H9 (cell line): Measurements from ENCODE around the gene CCNL1. TPM values are rescaled to one million over a fixed set of nuclear protein-coding genes. Genes with fewer than 3 reads are reported as not detected.
A peak's percentile ranks its signal among the peaks of the same experiment; 100 is the strongest.

ENCODE experiments used
- DNase-seq: peaks from one replicate; pipeline ENCODE4 v3.0.0-alpha.2; 2017
- H2AFZ ChIP-seq: one replicate; pipeline ENCODE4 v1.6.1; 2013; ENCODE audit warnings: mild to moderate bottlenecking, low read length, control low read depth, moderate library complexity
- H2AK5ac ChIP-seq: 2 replicates; pipeline ENCODE4 v1.6.1; 2013; ENCODE audit warnings: low read length, control low read depth, mixed read lengths; ENCODE audit not compliant: insufficient read length
- H2BK120ac ChIP-seq: one replicate; pipeline ENCODE4 v1.6.1; 2013; ENCODE audit warnings: low read depth, mild to moderate bottlenecking, low read length, control low read depth, inconsistent platforms; ENCODE audit not compliant: poor library complexity, severe bottlenecking
- H2BK12ac ChIP-seq: 2 replicates; pipeline ENCODE4 v1.6.1; 2013; ENCODE audit warnings: low read length, control low read depth, mixed read lengths, low read depth; ENCODE audit not compliant: insufficient read length
- H2BK15ac ChIP-seq: 2 replicates; pipeline ENCODE4 v1.6.1; 2013; ENCODE audit warnings: low read depth, low read length, control low read depth
- H2BK20ac ChIP-seq: one replicate; pipeline ENCODE4 v1.6.1; 2013; ENCODE audit warnings: low read depth, mild to moderate bottlenecking, low read length, control low read depth, inconsistent platforms; ENCODE audit not compliant: poor library complexity, severe bottlenecking
- H2BK5ac ChIP-seq: 2 replicates; pipeline ENCODE4 v1.6.1; 2013; ENCODE audit warnings: low read length, control low read depth, mixed read lengths; ENCODE audit not compliant: insufficient read length
- H3K14ac ChIP-seq: 2 replicates; pipeline ENCODE4 v1.6.1; 2013; ENCODE audit warnings: low read length, control low read depth; ENCODE audit not compliant: insufficient read depth
- H3K18ac ChIP-seq: 2 replicates; pipeline ENCODE4 v1.6.1; 2013; ENCODE audit warnings: low read depth, mild to moderate bottlenecking, mixed read lengths, low read length, control low read depth; ENCODE audit not compliant: insufficient read length
- H3K23ac ChIP-seq: 2 replicates; pipeline ENCODE4 v1.6.1; 2013; ENCODE audit warnings: low read length, control low read depth, mixed read lengths, low read depth; ENCODE audit not compliant: insufficient read length
- H3K23me2 ChIP-seq: 2 replicates; pipeline ENCODE4 v1.6.1; 2013; ENCODE audit warnings: low read depth, mild to moderate bottlenecking, mixed read lengths, low read length, control low read depth; ENCODE audit not compliant: insufficient read length, poor library complexity, severe bottlenecking
- H3K27ac ChIP-seq: 2 replicates; pipeline ENCODE4 v1.5.1; 2013; ENCODE audit warnings: low read length, control low read depth, mixed read lengths, low read depth; ENCODE audit not compliant: insufficient read length
- H3K27me3 ChIP-seq: 2 replicates; pipeline ENCODE4 v1.6.1; 2013; ENCODE audit warnings: low read length, control low read depth, inconsistent platforms; ENCODE audit not compliant: insufficient read depth
- H3K4ac ChIP-seq: 2 replicates; pipeline ENCODE4 v1.6.1; 2013; ENCODE audit warnings: low read depth, mild to moderate bottlenecking, control low read depth, inconsistent platforms, low read length, moderate library complexity
- H3K4me1 ChIP-seq: 2 replicates; pipeline ENCODE4 v1.6.1; 2013; ENCODE audit warnings: low read length, control low read depth, inconsistent platforms; ENCODE audit not compliant: insufficient read depth
- H3K4me2 ChIP-seq: 2 replicates; pipeline ENCODE4 v1.6.1; 2013; ENCODE audit warnings: low read length, control low read depth, mixed read lengths; ENCODE audit not compliant: insufficient read length, insufficient read depth
- H3K56ac ChIP-seq: 2 replicates; pipeline ENCODE4 v1.6.1; 2013; ENCODE audit warnings: low read depth, mild to moderate bottlenecking, mixed read lengths, low read length, control low read depth; ENCODE audit not compliant: insufficient read length
- H3K79me1 ChIP-seq: 2 replicates; pipeline ENCODE4 v1.6.1; 2013; ENCODE audit warnings: low read depth, mild to moderate bottlenecking, moderate library complexity, low read length, control low read depth, inconsistent platforms; ENCODE audit not compliant: insufficient read depth, poor library complexity, severe bottlenecking
- H3K79me2 ChIP-seq: 2 replicates; pipeline ENCODE4 v1.6.1; 2013; ENCODE audit warnings: low read length, control low read depth, inconsistent platforms; ENCODE audit not compliant: insufficient read depth
- H3K9ac ChIP-seq: 2 replicates; pipeline ENCODE4 v1.6.1; 2013; ENCODE audit warnings: low read length, control low read depth, mixed read lengths; ENCODE audit not compliant: insufficient read length; ENCODE audit errors: extremely low read depth
- H3K9me3 ChIP-seq: one replicate; pipeline ENCODE4 v1.6.1; 2013; ENCODE audit warnings: low read depth, low read length, inconsistent platforms; ENCODE audit not compliant: control insufficient read depth
- H3T11ph ChIP-seq: one replicate; pipeline ENCODE4 v1.6.1; 2013; ENCODE audit warnings: mild to moderate bottlenecking, low read length, control low read depth, inconsistent platforms
- H4K20me1 ChIP-seq: one replicate; pipeline ENCODE4 v1.6.1; 2013; ENCODE audit not compliant: control insufficient read depth, insufficient read length, insufficient read depth
- H4K5ac ChIP-seq: 2 replicates; pipeline ENCODE4 v1.6.1; 2013; ENCODE audit warnings: low read depth, mild to moderate bottlenecking, mixed read lengths, low read length, control low read depth; ENCODE audit not compliant: insufficient read length
- H4K8ac ChIP-seq: replicated peaks from 2 replicates; pipeline ENCODE4 v1.6.1; 2013; ENCODE audit warnings: low read length, control low read depth, mixed read lengths, low read depth; ENCODE audit not compliant: insufficient read length
- H4K91ac ChIP-seq: 2 replicates; pipeline ENCODE4 v1.6.1; 2013; ENCODE audit warnings: low read depth, mild to moderate bottlenecking, moderate library complexity, mixed read lengths, low read length, control low read depth; ENCODE audit not compliant: insufficient read length
- H3K27ac Mint-ChIP-seq, 3 experiments: 2 replicates in 2 of 3; 3 replicates in 1 of 3; pipeline ENCODE4 v1.8.0; 2020 to 2021; ENCODE audit warnings: mixed read lengths in 3 of 3, mild to moderate bottlenecking in 1 of 3, moderate library complexity in 1 of 3
- H3K27me3 Mint-ChIP-seq: 2 replicates; pipeline ENCODE4 v1.8.0; 2021; ENCODE audit warnings: low read depth, mild to moderate bottlenecking, moderate library complexity, mixed read lengths
- H3K36me3 Mint-ChIP-seq, 3 experiments: 2 replicates in 2 of 3; 3 replicates in 1 of 3; pipeline ENCODE4 v1.8.0; 2020 to 2021; ENCODE audit warnings: low read depth in 3 of 3, mixed read lengths in 3 of 3; ENCODE audit not compliant: insufficient read depth in 1 of 3
- H3K4me1 Mint-ChIP-seq, 2 experiments: 2 replicates each; pipeline ENCODE4 v1.8.0; 2020; ENCODE audit warnings: mixed read lengths in 2 of 2
- H3K4me3 Mint-ChIP-seq, 2 experiments: 2 replicates in 1 of 2; 3 replicates in 1 of 2; pipeline ENCODE4 v1.8.0; 2020 to 2021; ENCODE audit warnings: mild to moderate bottlenecking in 2 of 2, mixed read lengths in 2 of 2, moderate library complexity in 1 of 2
- H3K9me3 Mint-ChIP-seq, 2 experiments: 2 replicates in 1 of 2; 3 replicates in 1 of 2; pipeline ENCODE4 v1.8.0; 2020; ENCODE audit warnings: mild to moderate bottlenecking in 2 of 2, mixed read lengths in 2 of 2, moderate library complexity in 1 of 2
- CTCF ChIP-seq: fragments of 200-600 bp; sonication (generic); conservative IDR thresholded peaks from 3 replicates; pipeline ENCODE4 v1.8.0; 2021; ENCODE audit warnings: antibody characterized with exemption, mild to moderate bottlenecking
- WGBS: extraction: QIAGEN DNeasy Blood & Tissue Kit; methylation state at CpG from one replicate; pipeline ENCODE4 v1.1.7; 2013; ENCODE audit warnings: missing lambda C conversion rate, low lambda C conversion rate, mixed read lengths; ENCODE audit not compliant: insufficient read length; ENCODE audit errors: extremely low coverage; 5-methylcytosine and 5-hydroxymethylcytosine counted together
- total RNA-seq: library from RNA; stranded (reverse); gene quantifications from 2 replicates; pipeline ENCODE4 v1.2.1, GENCODE V29; 2021

Gene CCNL1
- total RNA-seq, 1 experiment from 2014 or later: 103 TPM

GRCh38 chr3:157130467-157131251 is 29.3 kb downstream of the CCNL1 start:
- no peak overlapping the region for H3K9ac ChIP-seq
- H3K27ac ChIP-seq: no peak overlapping the region
- no peak overlapping the region; the same call in 1 of the 2 replicates for H3K4ac ChIP-seq

More at GRCh38 chr3:157130467-157131251, 29.3 kb downstream of the CCNL1 start:
- Histone ChIP-seq H4K8ac (no peak overlapping the region), H4K91ac (peak overlapping the region; percentile 8), H3K18ac (peak overlapping the region; percentile 65), H2AK5ac (no peak overlapping the region), H3K14ac (peak overlapping the region; percentile 77), H2BK12ac (no peak overlapping the region), H3K23ac (no peak overlapping the region), H3K79me2 (no peaks in the 10 kb centered on the region), H3K23me2 (no peaks in the 10 kb centered on the region), H2BK15ac (no peak overlapping the region), H4K5ac (no peak overlapping the region), H3K56ac (no peak overlapping the region), H3K79me1 (no peaks in the 10 kb centered on the region), H2BK5ac (no peak overlapping the region), H3K4me1 (peaks cover 2% of the 10 kb centered on the region; the same call in 1 of the 2 replicates), H2BK120ac (no peak overlapping the region), H3K9me3 (no peaks in the 10 kb centered on the region), H2AFZ (peak overlapping the region; percentile 53), H3T11ph (no peak overlapping the region), H2BK20ac (no peak overlapping the region), H3K27me3 (no peaks in the 10 kb centered on the region), H4K20me1 (no peaks in the 10 kb centered on the region), H3K4me2 (peak overlapping the region; percentile 34)
- peak; percentile 79 for DNase-seq
- H3K9me3 Mint-ChIP-seq: no peaks in the 10 kb centered on the region
- peak overlapping the region; percentile 15 to 75 (median 34); a peak in 2 of 7 replicates for H3K27ac Mint-ChIP-seq
- peak overlapping the region; percentile 39 to 53; a peak in 4 of 5 replicates for H3K4me3 Mint-ChIP-seq
- peaks cover 25 to 39% of the 10 kb centered on the region in 2 experiments for H3K4me1 Mint-ChIP-seq
- H3K36me3 Mint-ChIP-seq: no peaks in the 10 kb centered on the region
- no CpG with 5 or more reads among the region's 23 CpGs for WGBS
- peaks cover 7% of the 10 kb centered on the region for H3K27me3 Mint-ChIP-seq
- peak; percentile 89 for TF ChIP-seq CTCF
